Myometrial cell (primary cell): ENCODE results near the gene PCDHGB6. TPM values are rescaled to one million over a fixed set of nuclear protein-coding genes. Genes with fewer than 3 reads are reported as not detected.

Experiments used
- total RNA-seq: library from RNA; depleted of rRNA; stranded (reverse); fragments of >200 nt; gene quantifications from 2 replicates; pipeline ENCODE4 v1.2.3, GENCODE V29; 2015

The PCDHGB6 gene
- total RNA-seq, 1 donor from 2014 or later: 0.89 TPM

Other genes starting within 250 kb of the PCDHGB6 start
- under 0.01 and 1.4 TPM in 2 replicates for gene PCDHB7, start 235.4 kb upstream of the PCDHGB6 start, total RNA-seq
- gene PCDHB8, start 230.2 kb upstream of the PCDHGB6 start, total RNA-seq: not detected in 2 replicates
- under 0.01 TPM in 2 replicates for gene PCDHB16, start 225.6 kb upstream of the PCDHGB6 start, total RNA-seq
- gene PCDHB9, start 220.9 kb upstream of the PCDHGB6 start, total RNA-seq: 0.18 TPM in 1 of 2 replicates, not detected in the other
- 0.58 TPM in 1 of 2 replicates, not detected in the other for gene PCDHB10, start 215.7 kb upstream of the PCDHGB6 start, total RNA-seq
- gene PCDHB11, start 208.4 kb upstream of the PCDHGB6 start, total RNA-seq: not detected in 2 replicates
- gene PCDHB12, start 199.3 kb upstream of the PCDHGB6 start, total RNA-seq: not detected in 2 replicates
- under 0.01 TPM in 1 of 2 replicates, not detected in the other for gene PCDHB13, start 194.1 kb upstream of the PCDHGB6 start, total RNA-seq
- gene PCDHB14, start 184.7 kb upstream of the PCDHGB6 start, total RNA-seq: under 0.01 and 1.7 TPM in 2 replicates
- 0.35 TPM in 1 of 2 replicates, not detected in the other for gene PCDHB15, start 162.6 kb upstream of the PCDHGB6 start, total RNA-seq
- under 0.01 TPM in 1 of 2 replicates, not detected in the other for gene SLC25A2, start 104.0 kb upstream of the PCDHGB6 start, total RNA-seq
- gene TAF7, start 87.2 kb upstream of the PCDHGB6 start, total RNA-seq: 45.8 and 59.5 TPM in 2 replicates
- gene PCDHGA1, start 77.5 kb upstream of the PCDHGB6 start, total RNA-seq: 0.29 TPM in 1 of 2 replicates, not detected in the other
- gene PCDHGA2, start 69.3 kb upstream of the PCDHGB6 start, total RNA-seq: 0.53 and 1.4 TPM in 2 replicates
- 0.18 TPM in 1 of 2 replicates, not detected in the other for gene PCDHGA3, start 64.2 kb upstream of the PCDHGB6 start, total RNA-seq
- 0.35 TPM in 1 of 2 replicates, not detected in the other for gene PCDHGB1, start 57.9 kb upstream of the PCDHGB6 start, total RNA-seq
- 0.58 and 2.1 TPM in 2 replicates for gene PCDHGA4, start 53.0 kb upstream of the PCDHGB6 start, total RNA-seq
- gene PCDHGB2, start 48.0 kb upstream of the PCDHGB6 start, total RNA-seq: 0.53 and 0.86 TPM in 2 replicates
- gene PCDHGA5, start 43.9 kb upstream of the PCDHGB6 start, total RNA-seq: 0.29 and 0.89 TPM in 2 replicates
- 0.58 and 0.71 TPM in 2 replicates for gene PCDHGB3, start 37.8 kb upstream of the PCDHGB6 start, total RNA-seq
- 0.86 and 1.4 TPM in 2 replicates for gene PCDHGA6, start 34.1 kb upstream of the PCDHGB6 start, total RNA-seq
- 0.89 and 2.0 TPM in 2 replicates for gene PCDHGA7, start 25.3 kb upstream of the PCDHGB6 start, total RNA-seq
- gene PCDHGB4, start 20.3 kb upstream of the PCDHGB6 start, total RNA-seq: 3.9 and 4.6 TPM in 2 replicates
- 0.71 and 0.86 TPM in 2 replicates for gene PCDHGA8, start 15.4 kb upstream of the PCDHGB6 start, total RNA-seq
- gene PCDHGB5, start 10.1 kb upstream of the PCDHGB6 start, total RNA-seq: 6.7 and 7.2 TPM in 2 replicates
- 0.86 and 1.9 TPM in 2 replicates for gene PCDHGA9, start 5.2 kb upstream of the PCDHGB6 start, total RNA-seq
- gene PCDHGA10, start 5.0 kb downstream of the PCDHGB6 start, total RNA-seq: 4.3 and 4.6 TPM in 2 replicates
- 4.3 and 6.0 TPM in 2 replicates for gene PCDHGB7, start 9.7 kb downstream of the PCDHGB6 start, total RNA-seq
- gene PCDHGA11, start 13.0 kb downstream of the PCDHGB6 start, total RNA-seq: 5.3 and 8.4 TPM in 2 replicates
- gene PCDHGA12, start 22.5 kb downstream of the PCDHGB6 start, total RNA-seq: 14.9 and 15.6 TPM in 2 replicates
- 38.6 TPM in 2 replicates for gene PCDHGC3, start 67.9 kb downstream of the PCDHGB6 start, total RNA-seq
- gene PCDHGC4, start 77.0 kb downstream of the PCDHGB6 start, total RNA-seq: under 0.01 and 0.58 TPM in 2 replicates
- 0.71 and 1.2 TPM in 2 replicates for gene PCDHGC5, start 81.1 kb downstream of the PCDHGB6 start, total RNA-seq
- 36.6 and 46.8 TPM in 2 replicates for gene DIAPH1, start 211.0 kb downstream of the PCDHGB6 start, total RNA-seq
- 55.1 and 67.2 TPM in 2 replicates for gene HDAC3, start 228.8 kb downstream of the PCDHGB6 start, total RNA-seq
- 3.5 and 6.2 TPM in 2 replicates for gene RELL2, start 229.0 kb downstream of the PCDHGB6 start, total RNA-seq
- 23.6 and 32.6 TPM in 2 replicates for gene FCHSD1, start 243.4 kb downstream of the PCDHGB6 start, total RNA-seq